Retinal pigment epithelial cell (primary cell): ENCODE results near the gene TTC21B.
A peak's percentile ranks its signal among the peaks of the same experiment; 100 is the strongest.

Experiments
- DNase-seq: peaks from one replicate; pipeline ENCODE4 v3.0.0-alpha.2; 2010; ENCODE audit warnings: low read depth
- H3K4me3 ChIP-seq: 2 replicates; pipeline ENCODE4 v1.5.1; 2011; ENCODE audit warnings: mild to moderate bottlenecking, low read length, control low read depth, moderate library complexity
- TF ChIP-seq, protein P1 (sequence below): conservative IDR thresholded peaks from 2 replicates; pipeline ENCODE4 v1.5.1; 2011; ENCODE audit warnings: low read depth, low read length, control low read depth, inconsistent platforms

Gene TTC21B

DNA sequence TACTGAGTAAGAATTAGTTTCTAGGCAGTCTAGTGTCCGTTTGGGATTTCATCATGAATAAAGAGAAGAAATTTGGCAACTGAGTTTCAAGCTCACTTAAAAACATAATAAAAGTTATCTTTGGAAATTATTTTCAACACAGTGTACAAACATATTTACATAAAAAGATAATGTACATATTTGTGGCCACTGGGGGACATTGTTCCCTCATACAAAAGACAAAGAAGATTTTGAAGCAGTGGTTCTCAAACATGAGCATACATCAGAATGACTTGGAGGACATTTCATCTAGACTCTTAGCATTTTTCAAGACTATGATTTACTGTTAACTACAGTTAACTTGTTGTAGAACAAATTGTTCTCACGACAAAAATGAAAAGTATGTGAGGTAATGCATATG is 15.7 kb upstream of the TTC21B start:
- TF ChIP-seq, protein P1, sequence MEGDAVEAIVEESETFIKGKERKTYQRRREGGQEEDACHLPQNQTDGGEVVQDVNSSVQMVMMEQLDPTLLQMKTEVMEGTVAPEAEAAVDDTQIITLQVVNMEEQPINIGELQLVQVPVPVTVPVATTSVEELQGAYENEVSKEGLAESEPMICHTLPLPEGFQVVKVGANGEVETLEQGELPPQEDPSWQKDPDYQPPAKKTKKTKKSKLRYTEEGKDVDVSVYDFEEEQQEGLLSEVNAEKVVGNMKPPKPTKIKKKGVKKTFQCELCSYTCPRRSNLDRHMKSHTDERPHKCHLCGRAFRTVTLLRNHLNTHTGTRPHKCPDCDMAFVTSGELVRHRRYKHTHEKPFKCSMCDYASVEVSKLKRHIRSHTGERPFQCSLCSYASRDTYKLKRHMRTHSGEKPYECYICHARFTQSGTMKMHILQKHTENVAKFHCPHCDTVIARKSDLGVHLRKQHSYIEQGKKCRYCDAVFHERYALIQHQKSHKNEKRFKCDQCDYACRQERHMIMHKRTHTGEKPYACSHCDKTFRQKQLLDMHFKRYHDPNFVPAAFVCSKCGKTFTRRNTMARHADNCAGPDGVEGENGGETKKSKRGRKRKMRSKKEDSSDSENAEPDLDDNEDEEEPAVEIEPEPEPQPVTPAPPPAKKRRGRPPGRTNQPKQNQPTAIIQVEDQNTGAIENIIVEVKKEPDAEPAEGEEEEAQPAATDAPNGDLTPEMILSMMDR = no peak
- DNase-seq = no peak
- no peak overlapping the region for H3K4me3 ChIP-seq

DNA sequence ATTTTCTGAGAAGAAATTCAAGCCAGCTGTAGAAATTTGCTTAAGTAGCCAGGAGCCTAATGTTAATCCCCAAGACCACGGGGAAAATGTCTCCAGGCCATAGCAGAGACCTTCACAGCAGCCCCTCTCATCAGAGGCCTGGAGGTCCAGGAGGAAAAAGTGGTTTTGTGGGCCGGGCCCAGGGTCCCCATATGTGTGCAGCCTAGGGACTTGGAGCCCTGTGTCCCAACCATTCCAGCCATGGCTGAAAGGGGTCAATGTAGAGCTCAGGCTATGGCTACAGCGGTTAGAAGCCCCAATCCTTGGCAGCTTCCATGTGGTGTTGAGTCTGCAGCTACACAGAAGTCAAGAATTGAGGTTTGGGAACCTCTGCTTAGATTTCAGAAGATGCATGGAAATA is 14.2 kb upstream of the TTC21B start:
- TF ChIP-seq, protein P1 = no peak
- DNase-seq = no peak
- H3K4me3 ChIP-seq = no peak overlapping the region

DNA sequence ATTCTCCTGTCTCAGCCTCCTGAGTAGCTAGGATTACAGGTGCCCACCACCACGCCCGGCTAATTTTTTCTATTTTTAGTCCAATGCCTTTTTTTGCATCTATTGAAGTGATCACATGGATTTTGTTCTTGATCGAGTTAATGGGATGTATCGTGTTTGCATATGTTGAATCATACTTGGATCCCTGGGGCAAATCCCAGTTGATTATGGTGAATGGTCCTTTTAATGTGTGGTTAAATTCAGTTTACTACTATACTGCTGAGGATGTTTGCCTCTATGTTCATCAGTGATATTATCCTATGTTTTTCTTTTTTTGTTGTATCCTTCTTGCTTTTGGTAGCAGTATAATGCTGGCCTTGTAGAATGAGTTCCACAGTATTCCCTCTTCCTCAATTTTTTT is 8.2 kb upstream of the TTC21B start:
- TF ChIP-seq, protein P1 = no peak
- no peak overlapping the region for H3K4me3 ChIP-seq
- no peak for DNase-seq

DNA sequence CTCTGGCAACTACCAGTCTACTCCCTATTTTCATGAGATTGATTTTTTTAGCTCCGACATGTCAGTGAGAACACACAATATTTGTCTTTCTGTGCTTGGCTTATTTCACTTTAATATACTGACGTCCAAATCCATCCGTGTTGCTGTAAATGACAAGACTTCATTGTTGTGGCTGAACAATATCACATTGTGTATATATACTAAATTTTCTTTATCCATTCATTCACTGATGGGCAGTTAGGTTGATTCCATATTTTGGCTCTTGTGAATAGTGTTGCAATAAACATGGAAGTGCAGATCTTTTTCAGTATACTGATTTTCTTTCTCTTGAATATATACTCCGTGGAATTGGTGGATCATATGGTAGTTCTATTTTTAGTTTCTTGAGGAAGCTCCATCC is 5.8 kb upstream of the TTC21B start:
- no peak overlapping the region for H3K4me3 ChIP-seq
- TF ChIP-seq, protein P1 = no peak
- no peak for DNase-seq

DNA sequence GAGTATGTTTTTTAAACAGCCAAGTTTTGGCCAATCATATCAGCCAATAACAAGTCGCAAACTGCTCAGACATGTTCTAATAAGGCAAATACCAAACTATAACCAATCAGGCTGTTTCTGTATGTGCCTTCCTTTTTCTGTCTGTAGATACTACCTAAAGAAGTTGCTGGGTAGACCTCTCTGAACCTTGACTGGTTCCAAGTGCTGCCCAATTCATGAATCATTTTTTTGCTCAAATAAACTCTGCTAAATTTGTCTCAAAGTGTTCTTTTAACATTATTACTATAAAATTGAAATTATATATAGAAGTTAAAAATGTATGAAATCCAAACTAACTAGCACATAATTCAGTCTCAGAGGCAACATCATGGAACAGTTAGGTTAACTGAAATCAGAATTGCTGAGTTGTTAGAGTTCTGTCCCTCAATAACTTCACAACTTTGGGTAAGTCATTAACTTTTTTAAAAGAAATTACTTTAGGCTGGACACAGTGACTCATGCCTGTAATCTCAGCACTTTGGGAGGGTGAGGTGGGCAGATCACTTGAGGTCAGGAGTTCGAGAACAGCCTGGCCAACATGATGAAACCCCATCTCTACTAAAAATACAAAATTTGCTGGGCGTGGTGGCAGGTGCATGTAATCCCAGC is 4.9 kb upstream of the TTC21B start:
- TF ChIP-seq, protein P1 = no peak
- no peak for DNase-seq
- no peak overlapping the region for H3K4me3 ChIP-seq

DNA sequence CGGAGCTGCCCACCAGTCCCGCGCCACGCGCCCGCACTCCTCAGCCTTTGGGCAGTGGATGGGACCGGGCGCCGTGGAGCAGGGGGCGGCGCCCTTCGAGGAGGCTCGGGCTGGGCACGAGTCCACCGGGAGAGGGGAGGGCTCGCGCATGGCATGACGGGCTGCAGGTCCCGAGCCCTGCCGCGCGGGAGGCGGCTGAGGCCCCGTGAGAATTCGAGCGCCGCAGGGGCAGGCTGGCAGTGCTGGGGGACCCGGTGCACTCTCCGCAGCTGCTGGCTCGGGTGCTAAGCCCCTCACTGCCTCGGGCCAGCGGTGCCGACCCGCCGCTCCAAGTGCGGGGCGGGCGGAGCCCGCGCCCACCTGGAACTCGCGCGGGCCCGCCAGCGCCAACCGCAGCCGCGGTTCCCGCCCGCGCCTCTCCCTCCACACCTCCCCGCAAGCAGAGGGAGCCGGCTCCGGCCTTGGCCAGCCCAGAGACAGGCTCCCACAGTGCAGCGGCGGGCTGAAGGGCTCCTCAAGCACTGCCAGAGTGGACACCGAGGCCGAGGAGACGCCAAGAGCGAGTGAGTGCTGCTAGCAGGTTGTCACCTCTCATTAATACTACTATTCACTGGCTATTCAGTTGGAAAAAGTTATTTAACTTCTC is 3.6 kb upstream of the TTC21B start:
- TF ChIP-seq, protein P1 = no peak
- no peak overlapping the region for H3K4me3 ChIP-seq
- no peak for DNase-seq

DNA sequence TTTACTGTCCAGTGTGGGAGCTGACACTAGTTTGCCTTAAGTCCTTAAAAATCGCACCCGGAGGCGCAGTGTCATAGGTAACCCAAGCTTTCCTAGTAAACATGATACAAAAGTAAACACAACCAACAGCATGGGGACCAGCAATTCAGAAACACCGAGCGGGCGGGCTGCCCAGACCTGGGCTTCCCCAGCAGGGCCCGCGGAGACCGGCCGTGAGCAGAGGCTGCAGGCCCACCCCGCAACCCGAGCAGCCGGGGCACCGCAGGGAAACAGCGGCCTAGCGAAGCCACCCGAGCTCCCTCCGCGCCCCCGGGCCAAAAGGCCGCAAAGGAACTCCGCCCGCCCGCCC is 296 bp downstream of the TTC21B start:
- DNase-seq = no peak
- TF ChIP-seq, protein P1 = no peak
- peak overlapping the region; percentile 82 for H3K4me3 ChIP-seq
